Peyer's patch (tissue), 4 donors: Measurements from ENCODE around the gene YLPM1. TPM values are rescaled to one million over a fixed set of nuclear protein-coding genes. Genes with fewer than 3 reads are reported as not detected.

ENCODE experiments used
- DNase-seq, 3 donors: peaks; one replicate each; pipeline ENCODE4 v3.0.0-alpha.2; 2017 to 2019
- H3K27ac ChIP-seq, 4 donors: fragments of 200-600 bp; sonication (generic); one replicate each; pipeline ENCODE4 v1.5.1; 2016 to 2019
- H3K27me3 ChIP-seq, 2 donors: fragments of 200-600 bp; sonication (generic); one replicate each; pipeline ENCODE4 v1.5.1; 2019
- H3K36me3 ChIP-seq, 3 donors: fragments of 200-600 bp; sonication (generic); one replicate each; pipeline ENCODE4 v1.5.1; 2016 to 2019
- H3K4me1 ChIP-seq, 4 donors: fragments of 200-600 bp; sonication (generic); one replicate each; pipeline ENCODE4 v1.5.1; 2016 to 2019
- H3K4me3 ChIP-seq, 4 donors: fragments of 200-600 bp; sonication (generic); 1 replicate in 3 of 4; 2 replicates in 1 of 4; pipeline ENCODE4 v1.5.1; 2016 to 2019; ENCODE audit warnings: mild to moderate bottlenecking in 1 of 4
- H3K9me3 ChIP-seq, 4 donors: fragments of 200-600 bp; sonication (generic); one replicate each; pipeline ENCODE4 v1.5.1; 2016 to 2019; ENCODE audit warnings: mild to moderate bottlenecking in 1 of 4
- POLR2A ChIP-seq, 2 donors: fragments of 450-650 bp; IDR thresholded peaks; one replicate each; pipeline ENCODE4 v1.5.1; 2017; ENCODE audit warnings: antibody characterized with exemption in 2 of 2, mild to moderate bottlenecking in 2 of 2, moderate library complexity in 2 of 2
- total RNA-seq, 4 donors: library from RNA; depleted of rRNA; stranded (reverse); fragments of >200 nt; gene quantifications; one replicate each; pipeline ENCODE4 v1.1.0, GENCODE V29; 2016
- TF ChIP-seq, protein P1 (sequence below), 6 experiments: fragments of 450-650 bp in 4 of 6; fragments of 200-600 bp in 2 of 6; sonication (generic) in 1 of 6; IDR thresholded peaks; one replicate each; pipeline ENCODE4 v1.5.1; 2017 to 2019; ENCODE audit warnings: antibody characterized with exemption in 6 of 6, mild to moderate bottlenecking in 3 of 6, moderate library complexity in 1 of 6

YLPM1 gene
- total RNA-seq, 4 donors from 2014 or later: 44.0 to 95.7 (median 62.9) TPM

DNA sequence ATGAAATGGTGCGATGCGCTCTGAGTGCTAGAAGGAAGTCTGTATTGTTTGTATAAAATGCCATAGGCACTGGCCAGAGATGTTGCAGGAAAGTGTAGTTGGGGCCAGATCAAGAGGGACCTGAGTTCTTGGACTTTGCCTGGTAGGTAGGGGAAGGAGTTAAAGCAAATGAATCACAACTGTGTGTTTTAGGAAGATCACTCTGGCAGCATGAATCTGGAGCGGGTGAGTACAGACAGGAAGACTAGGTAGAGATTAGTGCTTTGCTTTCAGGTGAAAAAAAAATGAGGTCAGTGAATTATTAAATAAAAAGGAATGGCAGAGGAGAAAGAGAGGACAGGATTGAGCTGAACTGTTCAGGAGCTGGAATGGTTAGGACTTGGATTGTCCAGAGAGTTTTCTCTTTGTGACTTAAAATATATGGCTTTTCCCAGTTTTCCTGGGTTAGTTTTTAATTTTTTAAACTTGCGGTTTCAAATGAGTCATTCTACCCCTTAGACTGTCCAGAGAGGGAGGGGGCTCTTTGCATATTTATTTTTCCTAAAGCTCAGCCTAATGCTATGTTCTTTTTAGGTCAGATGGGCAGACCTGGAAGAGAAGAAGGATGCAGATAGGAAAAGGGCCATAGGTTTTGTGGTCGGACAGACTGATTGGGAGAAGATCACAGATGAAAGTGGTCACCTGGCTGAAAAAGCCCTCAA lies 71.7 kb downstream of the YLPM1 start:
- H3K36me3 ChIP-seq: peaks cover 0 to 41% (median 0%) of the 10 kb centered on the region in 3 donors
- TF ChIP-seq, protein P1, sequence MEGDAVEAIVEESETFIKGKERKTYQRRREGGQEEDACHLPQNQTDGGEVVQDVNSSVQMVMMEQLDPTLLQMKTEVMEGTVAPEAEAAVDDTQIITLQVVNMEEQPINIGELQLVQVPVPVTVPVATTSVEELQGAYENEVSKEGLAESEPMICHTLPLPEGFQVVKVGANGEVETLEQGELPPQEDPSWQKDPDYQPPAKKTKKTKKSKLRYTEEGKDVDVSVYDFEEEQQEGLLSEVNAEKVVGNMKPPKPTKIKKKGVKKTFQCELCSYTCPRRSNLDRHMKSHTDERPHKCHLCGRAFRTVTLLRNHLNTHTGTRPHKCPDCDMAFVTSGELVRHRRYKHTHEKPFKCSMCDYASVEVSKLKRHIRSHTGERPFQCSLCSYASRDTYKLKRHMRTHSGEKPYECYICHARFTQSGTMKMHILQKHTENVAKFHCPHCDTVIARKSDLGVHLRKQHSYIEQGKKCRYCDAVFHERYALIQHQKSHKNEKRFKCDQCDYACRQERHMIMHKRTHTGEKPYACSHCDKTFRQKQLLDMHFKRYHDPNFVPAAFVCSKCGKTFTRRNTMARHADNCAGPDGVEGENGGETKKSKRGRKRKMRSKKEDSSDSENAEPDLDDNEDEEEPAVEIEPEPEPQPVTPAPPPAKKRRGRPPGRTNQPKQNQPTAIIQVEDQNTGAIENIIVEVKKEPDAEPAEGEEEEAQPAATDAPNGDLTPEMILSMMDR (IDR thresholded peaks at IDR 0.05): no peak
- TF ChIP-seq POLR2A (IDR thresholded peaks at IDR 0.05): no peak
- H3K4me1 ChIP-seq: peaks cover 0 to 9% (median 0%) of the 10 kb centered on the region in 4 donors
- H3K27me3 ChIP-seq: no peaks in the 10 kb centered on the region
- H3K27ac ChIP-seq: peak overlapping the region in 2 of 4 donors; percentile 1 to 62
- H3K4me3 ChIP-seq: no peak overlapping the region
- DNase-seq: no peak
- H3K9me3 ChIP-seq: no peaks in the 10 kb centered on the region

DNA sequence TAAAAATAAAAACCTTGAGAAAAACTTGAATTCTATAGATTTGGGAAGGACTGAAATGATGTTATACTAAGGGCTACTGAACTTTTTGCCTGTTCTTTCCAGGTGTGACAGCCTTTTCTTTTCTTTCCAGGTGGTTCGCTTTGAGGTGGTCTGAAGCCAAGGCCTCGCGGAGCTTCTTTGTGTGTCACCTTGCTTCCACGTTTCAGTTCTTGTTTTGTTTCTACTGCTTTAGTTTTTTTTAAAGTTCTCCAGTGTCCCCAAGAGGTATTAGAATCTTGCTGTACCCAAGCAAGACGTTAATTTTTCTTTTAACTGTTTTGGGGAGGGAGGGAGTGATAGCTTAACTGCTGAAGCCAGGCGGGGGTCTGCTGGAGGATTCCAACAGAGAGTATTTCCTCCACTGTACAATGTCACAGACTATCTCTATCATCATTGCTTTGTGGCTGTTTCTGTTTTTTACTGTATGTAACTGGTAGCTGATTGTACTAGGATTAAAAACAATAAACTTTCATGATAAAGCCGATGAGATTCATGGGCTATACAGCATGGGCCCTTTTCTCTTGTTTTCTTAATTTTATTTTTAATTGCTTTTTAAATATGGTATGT lies 72.6 kb downstream of the YLPM1 start:
- H3K9me3 ChIP-seq: no peaks in the 10 kb centered on the region
- H3K27me3 ChIP-seq: no peaks in the 10 kb centered on the region
- no peak overlapping the region for H3K4me3 ChIP-seq
- H3K4me1 ChIP-seq: peaks cover 0 to 9% (median 0%) of the 10 kb centered on the region in 4 donors
- peaks cover 0 to 33% (median 0%) of the 10 kb centered on the region in 3 donors for H3K36me3 ChIP-seq
- DNase-seq: peak in 1 of 3 donors; percentile 29
- no peak for TF ChIP-seq POLR2A (IDR thresholded peaks at IDR 0.05)
- TF ChIP-seq, protein P1 (IDR thresholded peaks at IDR 0.05): no peak
- peak overlapping the region in 2 of 4 donors; percentile 1 to 62 for H3K27ac ChIP-seq

DNA sequence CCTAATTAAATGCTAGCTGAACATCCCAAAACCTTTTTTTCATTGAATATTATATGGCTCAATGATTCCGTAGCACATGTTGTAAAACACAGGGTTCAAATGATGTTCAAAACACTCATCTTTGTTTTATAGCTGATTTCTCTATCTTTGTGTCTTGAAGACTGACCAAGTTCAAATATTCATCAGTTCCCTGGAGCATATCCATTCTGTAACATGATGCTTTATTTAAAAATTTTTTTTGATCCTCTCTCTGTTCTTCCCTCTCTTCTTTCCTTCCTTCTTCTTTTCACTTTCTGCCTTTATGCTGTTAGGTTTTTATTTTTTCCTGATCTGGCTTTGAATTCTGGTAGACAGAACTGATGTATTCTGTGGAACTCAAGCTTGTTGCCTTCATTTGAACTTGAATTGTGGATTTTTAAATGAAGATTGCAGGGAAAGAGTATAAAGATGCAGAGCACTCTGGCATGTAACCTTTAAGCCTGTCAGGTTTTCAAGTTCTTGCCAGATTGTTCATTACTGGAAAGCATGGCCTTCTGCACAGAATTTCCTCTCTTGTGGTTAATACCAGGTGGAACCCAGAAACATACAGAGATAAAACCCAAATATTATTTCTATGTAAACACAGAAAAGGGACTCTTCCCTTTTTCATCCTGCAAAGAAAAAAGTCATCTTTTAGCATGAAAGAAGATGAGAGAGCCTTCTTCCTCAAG lies 73.3 kb downstream of the YLPM1 start:
- Histone ChIP-seq H3K9me3 (no peaks in the 10 kb centered on the region), H3K36me3 (peaks cover 0 to 29% (median 0%) of the 10 kb centered on the region in 3 donors), H3K27ac (peak overlapping the region in 2 of 4 donors; percentile 9 to 62), H3K27me3 (no peaks in the 10 kb centered on the region), H3K4me1 (peaks cover 0 to 9% (median 0%) of the 10 kb centered on the region in 4 donors), H3K4me3 (no peak overlapping the region)
- DNase-seq: no peak
- TF ChIP-seq POLR2A (IDR thresholded peaks at IDR 0.05): no peak
- TF ChIP-seq, protein P1 (IDR thresholded peaks at IDR 0.05): no peak

DNA sequence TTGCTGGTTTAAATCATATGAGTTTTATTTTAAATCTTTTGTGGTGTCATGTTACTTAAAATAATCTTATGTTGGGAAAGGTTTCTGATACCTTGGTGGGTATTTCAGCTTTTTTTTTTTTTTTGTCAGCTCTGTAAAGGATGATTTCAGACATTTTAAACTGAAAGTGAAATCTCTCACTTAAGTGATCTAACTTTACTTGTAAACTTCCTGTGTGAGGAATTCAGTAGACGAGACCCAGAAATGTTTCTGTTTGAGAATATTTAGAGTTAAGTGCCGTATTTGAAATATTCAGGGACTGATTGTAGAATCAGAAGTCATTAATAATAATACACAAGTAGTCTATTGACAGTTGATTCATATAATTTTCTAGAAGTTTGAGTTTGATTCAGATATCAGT lies 75.0 kb downstream of the YLPM1 start:
- H3K4me3 ChIP-seq: no peak overlapping the region
- H3K4me1 ChIP-seq: peaks cover 0 to 9% (median 0%) of the 10 kb centered on the region in 4 donors
- no peaks in the 10 kb centered on the region for H3K27me3 ChIP-seq
- TF ChIP-seq POLR2A (IDR thresholded peaks at IDR 0.05): no peak
- TF ChIP-seq, protein P1 (IDR thresholded peaks at IDR 0.05): no peak
- peak overlapping the region in 3 of 4 donors; percentile 33 to 44 (median 35) for H3K27ac ChIP-seq
- H3K36me3 ChIP-seq: peaks cover 0 to 21% (median 0%) of the 10 kb centered on the region in 3 donors
- H3K9me3 ChIP-seq: no peaks in the 10 kb centered on the region
- DNase-seq: no peak

DNA sequence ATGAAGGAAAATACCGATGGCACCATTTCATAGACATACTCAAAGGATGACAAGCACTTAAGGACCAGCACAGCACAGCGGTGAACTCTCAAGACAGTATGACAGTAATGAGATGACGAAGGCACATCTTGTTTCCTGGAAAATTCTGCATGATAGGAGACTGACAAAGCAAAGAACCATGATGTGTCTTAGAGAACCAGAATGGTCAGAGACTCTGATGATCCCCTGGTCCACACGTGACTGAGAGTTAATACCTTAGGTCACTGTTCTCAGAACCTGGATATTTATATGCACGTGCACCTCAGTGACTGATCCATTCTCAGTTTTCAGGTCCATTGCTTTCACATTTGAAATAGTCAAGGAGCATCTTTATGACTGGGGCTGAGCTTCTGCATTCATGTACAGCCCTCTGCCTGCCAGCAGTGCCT lies 77.5 kb downstream of the YLPM1 start:
- H3K27me3 ChIP-seq: no peaks in the 10 kb centered on the region
- no peak for TF ChIP-seq POLR2A (IDR thresholded peaks at IDR 0.05)
- TF ChIP-seq, protein P1 (IDR thresholded peaks at IDR 0.05): no peak
- no peak for DNase-seq
- peak overlapping the region in 2 of 4 donors; percentile 8 to 52 for H3K27ac ChIP-seq
- H3K4me3 ChIP-seq: no peak overlapping the region
- no peaks in the 10 kb centered on the region for H3K9me3 ChIP-seq
- H3K4me1 ChIP-seq: peaks cover 0 to 9% (median 0%) of the 10 kb centered on the region in 4 donors
- H3K36me3 ChIP-seq: peaks cover 0 to 14% (median 0%) of the 10 kb centered on the region in 3 donors
